Measurements from ENCODE around the gene CLCC1.

DNA sequence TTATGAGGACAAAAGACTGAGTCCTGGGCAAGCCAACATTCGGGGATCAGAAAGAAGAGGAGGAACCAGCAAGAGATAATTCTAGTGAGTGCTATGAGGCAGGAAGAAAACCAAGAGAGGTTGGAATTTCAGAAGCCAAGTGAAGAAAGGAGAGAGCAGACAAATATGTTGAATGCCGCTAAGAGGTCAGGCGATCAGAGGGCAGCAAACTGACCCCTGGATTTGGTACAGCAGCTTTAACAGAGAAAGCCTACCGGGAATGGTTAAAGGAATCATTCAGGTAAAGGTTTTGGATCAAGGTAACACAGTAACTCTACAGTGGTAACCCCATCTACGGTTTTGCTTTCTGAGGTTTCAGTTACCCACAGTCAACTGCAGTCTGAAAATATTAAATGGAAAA is 5.4 kb downstream of the CLCC1 start:
- TF ChIP-seq, protein P1, sequence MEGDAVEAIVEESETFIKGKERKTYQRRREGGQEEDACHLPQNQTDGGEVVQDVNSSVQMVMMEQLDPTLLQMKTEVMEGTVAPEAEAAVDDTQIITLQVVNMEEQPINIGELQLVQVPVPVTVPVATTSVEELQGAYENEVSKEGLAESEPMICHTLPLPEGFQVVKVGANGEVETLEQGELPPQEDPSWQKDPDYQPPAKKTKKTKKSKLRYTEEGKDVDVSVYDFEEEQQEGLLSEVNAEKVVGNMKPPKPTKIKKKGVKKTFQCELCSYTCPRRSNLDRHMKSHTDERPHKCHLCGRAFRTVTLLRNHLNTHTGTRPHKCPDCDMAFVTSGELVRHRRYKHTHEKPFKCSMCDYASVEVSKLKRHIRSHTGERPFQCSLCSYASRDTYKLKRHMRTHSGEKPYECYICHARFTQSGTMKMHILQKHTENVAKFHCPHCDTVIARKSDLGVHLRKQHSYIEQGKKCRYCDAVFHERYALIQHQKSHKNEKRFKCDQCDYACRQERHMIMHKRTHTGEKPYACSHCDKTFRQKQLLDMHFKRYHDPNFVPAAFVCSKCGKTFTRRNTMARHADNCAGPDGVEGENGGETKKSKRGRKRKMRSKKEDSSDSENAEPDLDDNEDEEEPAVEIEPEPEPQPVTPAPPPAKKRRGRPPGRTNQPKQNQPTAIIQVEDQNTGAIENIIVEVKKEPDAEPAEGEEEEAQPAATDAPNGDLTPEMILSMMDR (conservative IDR thresholded peaks at IDR 0.05 in 1 of 2, IDR thresholded peaks at IDR 0.05 in 1 of 2; ENCODE audit: extremely low read depth in 1 of 2, insufficient read depth in 1 of 2, low read depth in 1 of 2, low read length in 2 of 2), result no peak
- no peak for TF ChIP-seq EZH2 (IDR thresholded peaks at IDR 0.05; ENCODE audit: borderline replicate concordance, low read length)

Data from mammary epithelial cell (primary cell).